ENCODE data around the gene EMD. TPM values are rescaled to one million over a fixed set of nuclear protein-coding genes. Genes with fewer than 3 reads are reported as not detected.
"Not testable (repeated sequence)": the region's sequence is repeated elsewhere in the genome, so short reads cannot be mapped to it uniquely, and the experiment has no call there.

EMD gene
- 9.0 and 15.1 TPM in 2 replicates for total RNA-seq (2014; rRNA removed; shearing (Covaris generic))

DNA sequence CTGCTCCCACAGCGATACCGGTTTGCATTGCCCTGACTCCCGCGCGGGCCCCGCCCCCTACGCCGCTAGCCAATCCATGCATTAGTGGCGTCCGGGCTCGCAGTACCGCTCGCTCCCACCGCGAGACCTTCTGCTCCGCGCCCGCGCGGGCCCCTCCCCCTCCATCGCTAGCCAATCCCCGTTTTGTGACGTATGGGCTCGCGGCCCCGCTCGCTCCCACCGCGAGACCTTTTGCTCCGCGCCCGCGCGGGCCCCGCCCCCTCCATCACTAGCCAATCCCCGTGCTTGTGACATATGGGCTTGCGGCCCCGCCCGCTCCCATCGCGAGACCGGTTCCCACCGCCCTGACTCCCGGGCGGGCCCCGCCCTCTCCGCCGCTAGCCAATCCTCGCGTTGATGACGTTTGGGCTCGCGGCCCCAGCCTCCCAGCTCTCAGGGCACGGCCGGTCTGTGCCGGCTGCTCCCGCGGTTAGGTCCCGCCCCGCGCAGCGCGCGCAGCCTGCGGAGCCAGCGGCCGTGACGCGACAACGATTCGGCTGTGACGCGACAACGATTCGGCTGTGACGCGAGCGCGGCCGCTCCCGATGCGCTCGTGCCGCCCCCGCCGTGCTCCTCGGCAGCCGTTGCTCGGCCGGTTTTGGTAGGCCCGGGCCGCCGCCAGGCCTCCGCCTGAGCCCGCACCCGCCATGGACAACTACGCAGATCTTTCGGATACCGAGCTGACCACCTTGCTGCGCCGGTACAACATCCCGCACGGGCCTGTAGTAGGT, at the start of gene EMD:
TSS of gene EMD (plus strand) at position 497 of the 770 bp plus-strand sequence. CDS start at position 687, 190 bp downstream.
- DNase-seq (ENCODE audit: low read depth) = peak; percentile 97

DNA sequence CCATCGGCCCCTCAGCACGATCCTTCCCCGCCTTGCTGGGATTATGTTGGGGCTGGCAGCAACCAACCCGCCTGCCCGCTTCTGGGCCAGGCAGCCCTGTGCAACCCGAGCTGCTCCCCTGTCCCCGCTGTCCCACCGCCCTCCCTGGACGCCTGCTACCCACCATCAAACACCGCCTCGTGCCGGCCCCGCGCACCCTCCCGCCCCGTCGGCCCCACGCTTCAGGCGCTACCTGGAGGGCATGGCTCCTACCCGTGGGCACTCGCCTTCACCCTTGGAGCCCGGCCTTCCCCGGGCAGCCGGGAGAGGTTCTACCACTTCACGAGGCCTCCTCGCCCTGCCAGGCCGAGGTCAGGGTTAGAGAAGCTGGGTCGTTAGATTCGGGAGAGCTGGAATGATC, 46.5 kb upstream of the EMD start:
- no peak for DNase-seq (ENCODE audit: low read depth)

DNA sequence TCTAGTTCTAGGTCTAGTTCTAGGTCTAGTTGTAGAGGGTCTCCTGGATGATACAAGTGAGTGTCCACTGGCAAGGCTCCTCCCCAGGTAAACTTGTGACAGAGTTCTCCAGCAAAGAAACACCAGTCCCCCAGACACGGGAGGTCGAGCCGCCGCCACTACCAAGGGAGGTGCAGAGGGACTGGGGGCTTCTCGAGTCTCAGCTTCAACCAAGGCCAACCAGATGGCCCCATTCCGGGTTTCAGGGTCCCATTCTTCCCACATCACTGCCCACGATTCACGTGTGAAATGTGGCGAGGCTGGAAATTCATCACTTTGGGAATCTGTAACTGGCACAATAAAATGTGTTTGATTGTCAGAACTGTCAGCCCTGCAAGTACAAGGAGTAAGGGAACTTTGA, 46.0 kb upstream of the EMD start:
- DNase-seq (ENCODE audit: low read depth) = no peak

DNA sequence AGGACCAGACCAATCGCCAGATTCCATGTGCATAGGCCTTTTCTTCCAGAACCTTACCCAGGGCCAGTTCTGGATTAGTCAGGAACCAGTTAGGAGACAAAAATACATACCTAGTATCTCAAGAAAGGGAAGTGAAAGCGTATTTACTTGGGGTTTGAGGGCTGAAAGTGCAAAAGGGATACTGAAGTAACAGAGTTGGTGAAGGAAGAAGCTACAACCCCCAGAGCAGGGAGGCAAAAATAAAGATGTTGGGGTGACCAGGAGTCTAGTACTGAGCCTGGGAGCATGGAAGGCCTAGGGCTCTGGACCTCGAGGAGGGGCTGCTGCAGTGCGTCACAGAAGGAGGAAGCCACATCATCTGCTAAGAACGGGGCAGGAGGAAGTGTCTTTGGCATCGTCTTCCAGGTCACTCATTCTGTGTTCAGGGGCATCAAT, 45.2 kb upstream of the EMD start:
- no peak for DNase-seq (ENCODE audit: low read depth)

DNA sequence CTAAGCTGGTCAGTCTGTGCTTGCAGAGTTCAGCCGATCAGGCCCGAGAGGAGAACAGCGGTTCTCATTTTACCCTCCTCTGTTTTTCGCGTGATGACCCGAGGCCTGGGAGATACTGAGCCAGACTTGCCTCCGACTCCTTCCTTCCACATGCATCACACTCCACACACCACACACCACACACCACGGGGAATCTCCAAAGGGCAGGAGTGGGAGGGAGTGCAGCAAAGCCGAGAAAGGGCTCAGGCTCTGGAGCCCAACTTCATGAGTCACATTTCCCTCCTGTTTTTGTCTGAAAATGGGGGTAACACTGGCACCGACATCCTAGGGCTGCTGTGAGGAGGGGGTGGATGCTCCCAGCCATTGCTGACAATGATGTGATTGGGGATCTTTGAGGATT, 44.6 kb upstream of the EMD start:
- no peak for DNase-seq (ENCODE audit: low read depth)

DNA sequence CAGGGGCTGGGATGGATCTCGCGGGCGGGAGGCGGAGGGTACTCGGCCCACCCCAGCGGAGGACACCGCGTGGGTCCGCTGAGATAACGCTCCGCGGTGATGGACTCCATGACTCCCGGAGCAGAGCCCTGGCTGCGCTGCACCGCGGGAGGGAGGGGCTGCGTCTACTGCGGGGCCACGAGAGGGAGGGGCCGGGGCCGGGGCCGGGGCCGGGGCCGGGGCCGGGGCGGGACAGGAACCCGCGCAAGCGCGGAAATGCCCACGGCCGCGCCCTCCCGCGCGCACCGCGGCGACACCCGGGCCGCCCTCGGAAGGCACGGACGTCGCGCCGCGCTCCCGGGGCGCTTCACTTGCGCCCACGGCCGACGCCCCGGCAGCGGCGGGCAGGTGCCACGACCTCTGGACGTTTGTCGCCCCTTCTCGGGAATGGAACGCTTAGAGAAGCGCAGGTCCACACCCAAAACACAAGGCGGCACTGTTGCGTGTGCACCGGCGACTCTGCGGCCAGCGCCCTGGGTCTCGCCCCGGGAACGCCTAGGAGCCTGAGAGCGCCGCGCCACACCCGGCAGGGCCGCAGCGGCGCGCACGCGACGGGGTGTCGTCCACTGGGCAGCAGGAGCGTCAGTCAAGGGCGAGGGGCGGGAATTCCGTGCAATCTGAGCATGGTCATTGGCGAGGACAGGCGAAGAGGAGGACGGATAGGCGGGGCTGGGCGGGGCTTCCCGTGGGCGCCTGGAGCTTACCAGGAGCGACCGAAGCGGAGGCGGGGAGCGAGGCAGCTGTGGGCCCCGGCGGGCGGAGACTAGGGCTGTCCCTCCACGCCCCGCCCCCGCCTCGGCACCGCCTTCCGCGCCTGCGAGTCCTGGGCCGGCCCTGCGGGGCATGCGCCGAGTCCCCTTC, 37.4 kb upstream of the EMD start:
- DNase-seq (ENCODE audit: low read depth) = not testable (repeated sequence)

DNA sequence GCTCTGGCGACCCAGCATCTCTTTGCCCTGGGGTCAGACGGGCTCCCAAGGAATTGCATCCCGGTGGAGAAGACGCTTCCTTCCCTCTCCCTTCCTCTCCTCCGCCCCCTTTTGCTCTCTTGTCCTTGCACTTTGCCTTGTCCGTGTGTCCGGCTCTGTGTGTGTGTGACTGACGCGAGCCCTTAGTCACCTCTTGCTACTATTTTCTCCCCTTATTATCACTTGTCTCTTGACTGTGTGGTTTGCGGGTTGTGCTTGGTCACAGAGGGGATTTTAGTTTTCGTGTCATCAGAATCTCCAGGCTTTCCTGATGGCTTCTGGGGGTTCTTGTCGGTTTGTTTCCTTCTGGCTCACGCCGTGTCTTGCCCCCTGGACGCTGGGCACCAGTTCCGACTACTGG, 36.0 kb upstream of the EMD start:
- not testable (repeated sequence) for DNase-seq (ENCODE audit: low read depth)

DNA sequence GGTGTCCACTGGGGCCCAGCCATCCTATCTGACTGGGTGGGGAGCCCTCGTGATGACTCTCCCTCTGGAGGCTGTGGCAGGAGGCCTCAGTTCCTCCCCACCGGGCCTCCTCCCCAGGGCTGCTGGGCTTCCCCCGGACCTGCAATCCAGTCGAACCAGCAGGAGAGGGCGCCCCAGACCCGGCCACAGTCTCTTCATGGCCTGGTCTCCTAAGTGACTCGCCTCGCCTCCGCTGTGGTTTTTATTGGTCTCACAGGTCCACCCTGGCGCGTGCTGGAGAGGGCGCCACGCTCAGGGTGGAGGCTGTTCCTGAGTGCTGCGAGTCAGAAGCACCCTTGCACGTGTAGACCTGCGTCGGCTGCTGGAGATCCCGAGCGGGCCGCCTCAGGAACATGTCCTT, 35.5 kb upstream of the EMD start:
- DNase-seq (ENCODE audit: low read depth) = not testable (repeated sequence)

DNA sequence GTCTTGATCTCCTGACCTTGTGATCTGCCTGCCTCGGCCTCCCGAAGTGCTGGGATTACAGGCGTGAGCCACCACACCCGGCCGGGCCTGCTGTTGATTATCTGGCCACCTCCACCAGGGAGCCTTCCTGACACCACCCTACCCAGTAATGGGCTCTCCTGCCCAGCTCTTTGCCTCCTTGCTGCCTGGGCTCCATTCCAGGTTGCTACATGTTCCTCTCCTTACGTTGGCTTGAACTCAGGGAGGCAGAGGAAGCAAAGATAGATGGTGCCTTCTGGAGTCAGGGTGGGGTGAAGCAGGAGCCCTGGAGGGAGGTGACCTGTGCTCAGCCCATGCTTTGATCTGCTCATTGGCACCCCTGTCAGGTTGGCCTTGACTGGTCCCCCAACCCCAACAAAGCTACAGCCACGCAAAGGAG, 31.0 kb upstream of the EMD start:
- DNase-seq (ENCODE audit: low read depth) = no peak

DNA sequence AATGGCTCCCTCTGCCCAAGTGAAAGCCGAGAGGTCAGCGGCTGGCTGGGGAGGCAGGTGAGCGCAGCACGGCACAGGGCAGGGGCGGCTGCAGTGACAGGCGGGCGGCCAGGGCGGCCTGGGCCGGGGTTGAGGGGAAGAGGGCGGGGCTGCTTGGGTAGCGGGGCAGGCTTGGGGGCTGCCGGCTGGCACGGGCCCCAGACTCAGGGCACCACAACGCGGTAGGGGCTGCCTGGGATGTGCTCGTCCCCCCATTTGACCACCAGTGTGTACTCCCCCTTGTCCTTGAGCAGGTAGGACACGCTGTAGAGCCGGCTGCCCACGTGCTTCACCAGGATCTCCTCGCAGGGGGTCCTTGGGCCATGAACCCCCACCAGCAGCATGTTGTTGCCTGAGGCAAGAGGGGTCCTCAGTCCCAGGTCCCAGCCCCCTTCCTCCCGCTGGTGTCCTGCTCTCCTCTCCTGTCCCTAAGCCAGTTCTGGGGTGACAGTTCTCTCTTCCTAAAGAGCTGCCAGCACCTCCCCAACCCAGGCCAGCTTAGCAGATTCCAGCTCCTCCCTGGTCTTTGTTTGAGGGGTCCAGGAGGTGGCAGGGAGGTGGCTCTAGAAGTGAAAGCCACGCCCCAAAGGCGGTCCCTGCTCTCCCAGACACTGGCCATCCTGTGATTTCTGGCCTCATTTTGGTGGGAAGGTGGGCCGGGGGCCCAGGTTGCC, 30.3 kb upstream of the EMD start:
- DNase-seq (ENCODE audit: low read depth) = no peak

DNA sequence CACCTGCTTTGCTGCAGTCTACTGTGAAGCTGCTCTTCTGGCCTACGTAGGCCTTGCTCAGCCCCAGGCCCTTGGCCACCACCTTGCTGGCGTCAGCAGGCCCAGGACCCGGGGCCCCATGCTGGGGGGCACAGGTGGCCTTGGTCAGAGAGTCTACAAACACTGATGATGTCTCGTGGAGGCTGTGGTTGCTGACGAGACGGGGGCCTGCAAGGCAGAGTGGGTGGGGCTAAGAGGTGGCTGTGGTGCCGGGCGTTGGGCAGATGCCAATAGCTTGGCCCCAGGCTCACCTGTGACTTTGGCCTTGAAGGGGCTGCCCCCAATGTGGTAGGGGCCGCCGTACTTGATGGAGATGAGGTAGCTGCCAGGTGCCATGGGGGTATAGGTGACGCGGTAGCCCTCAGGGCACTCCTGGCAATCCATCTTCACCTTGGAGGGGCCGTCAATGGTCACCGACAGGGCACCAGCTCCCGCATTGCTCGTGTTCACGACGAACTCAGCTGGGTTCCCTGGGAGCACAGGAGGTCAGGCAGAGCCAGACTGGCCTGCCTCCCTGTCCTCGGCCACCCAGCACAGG, 29.6 kb upstream of the EMD start:
- no peak for DNase-seq (ENCODE audit: low read depth)

DNA sequence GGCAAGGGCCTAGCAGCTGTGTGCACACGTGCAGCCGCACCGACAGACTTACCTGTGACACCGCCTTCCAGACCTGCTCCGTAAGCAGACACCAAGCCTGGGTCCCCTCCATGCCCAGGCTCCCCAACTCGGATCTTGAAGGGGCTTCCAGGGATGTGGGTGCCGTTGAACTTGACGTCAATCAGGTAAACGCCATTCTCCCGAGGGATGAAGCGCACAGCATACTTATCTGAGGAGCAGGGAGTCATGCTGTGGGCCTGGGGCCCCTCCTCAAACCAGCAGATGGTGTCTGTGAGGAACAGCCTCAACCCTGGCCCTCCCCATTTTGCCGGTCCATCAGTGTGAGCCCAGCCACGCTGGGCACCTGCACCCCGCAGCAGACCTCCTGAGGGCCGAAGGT, 29.1 kb upstream of the EMD start:
- no peak for DNase-seq (ENCODE audit: low read depth)

DNA sequence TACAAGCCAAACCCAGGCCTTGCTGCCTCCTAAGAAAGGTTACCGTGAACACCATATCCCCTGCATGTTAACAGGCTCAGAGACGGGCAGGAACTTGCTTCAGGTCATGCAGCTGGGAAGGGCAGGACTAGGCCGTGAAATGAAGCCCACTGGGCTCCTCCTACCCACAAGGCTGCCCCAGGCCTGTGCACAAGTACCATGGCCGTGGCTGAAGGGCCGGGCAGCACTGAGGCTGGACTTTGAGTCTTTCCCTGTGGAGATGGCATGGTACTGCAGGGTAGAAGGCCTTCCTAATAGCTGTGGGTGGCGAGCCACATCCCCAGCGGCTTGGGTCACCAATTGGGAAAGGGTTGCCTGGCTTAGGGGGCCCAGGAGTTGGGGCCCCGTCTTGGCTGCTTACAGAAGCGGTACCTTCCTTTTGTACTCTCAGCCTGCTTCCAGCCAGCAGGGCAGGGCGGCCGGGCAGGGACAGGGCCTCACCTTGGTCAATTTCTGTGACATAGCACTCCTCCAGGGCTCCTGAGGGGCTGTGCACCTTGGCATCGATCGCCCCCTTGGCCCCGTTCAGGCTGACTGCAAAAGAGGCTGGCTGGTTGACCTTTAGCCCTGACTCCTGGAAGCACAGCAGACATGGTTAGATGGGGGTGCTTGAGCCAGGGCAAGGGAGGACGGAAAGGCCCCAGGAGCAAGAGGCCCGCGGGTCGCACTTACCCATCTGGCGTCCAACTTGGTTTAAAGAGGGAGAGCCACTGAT, 28.5 kb upstream of the EMD start:
- DNase-seq (ENCODE audit: low read depth) = no peak

DNA sequence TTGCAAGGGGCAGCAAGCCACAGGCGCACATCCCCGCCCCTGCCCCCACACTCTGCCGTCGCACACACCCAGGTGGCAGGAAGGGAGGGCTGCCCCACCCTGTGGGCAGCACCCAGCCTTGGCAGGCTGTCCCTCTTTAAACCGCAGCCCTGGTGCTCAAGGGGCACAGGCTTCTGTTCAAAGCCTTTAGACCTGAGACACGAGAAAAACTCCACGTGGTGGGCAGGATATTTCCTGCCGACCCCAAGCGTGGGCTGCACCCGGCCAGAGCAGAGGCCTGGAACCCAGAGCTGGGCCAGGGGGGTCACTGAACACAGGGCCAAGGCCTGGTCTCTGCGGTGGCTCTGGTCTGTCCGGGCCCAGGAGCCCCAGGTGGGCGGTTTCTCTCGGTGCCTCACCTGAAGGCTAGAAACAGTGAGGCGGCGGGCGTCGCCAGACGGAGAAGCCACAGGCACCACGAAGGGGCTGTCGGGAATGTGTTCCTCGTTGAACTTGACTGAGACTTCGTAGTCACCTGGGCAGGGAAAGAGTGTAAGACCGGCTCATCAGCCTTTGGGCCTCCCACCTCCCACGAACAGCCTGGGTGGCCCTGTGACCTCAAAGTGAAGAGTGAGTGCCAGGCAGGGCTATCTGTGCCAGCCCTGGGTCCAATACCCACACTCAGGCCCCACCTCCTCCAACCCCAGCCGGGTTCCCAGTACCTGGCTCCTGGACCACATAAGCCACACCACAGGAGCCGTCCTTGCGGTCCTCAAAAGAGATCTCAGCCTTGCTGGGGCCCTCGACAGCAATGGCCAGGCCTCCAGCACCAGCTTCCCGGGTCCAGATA, 27.7 kb upstream of the EMD start:
- no peak for DNase-seq (ENCODE audit: low read depth)

DNA sequence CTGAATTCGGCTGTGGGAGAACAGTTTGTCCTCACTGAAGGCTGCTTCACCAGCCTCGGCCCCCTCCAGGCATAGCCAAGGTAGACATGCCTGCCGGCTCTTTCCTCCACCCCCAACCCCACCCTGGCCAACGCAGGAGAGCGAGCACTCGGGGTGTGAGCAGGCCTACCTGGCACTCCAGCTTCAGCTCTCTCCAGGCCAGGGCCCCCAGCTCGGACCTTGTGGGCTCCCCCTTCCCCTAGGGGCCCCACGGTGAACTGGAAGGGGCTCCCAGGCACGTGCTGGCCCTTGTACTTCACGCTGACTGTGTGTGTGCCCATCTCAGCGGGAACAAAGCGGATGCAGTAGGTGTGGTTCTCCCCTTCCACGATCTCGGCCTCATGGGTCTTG, 27.1 kb upstream of the EMD start:
- no peak for DNase-seq (ENCODE audit: low read depth)

DNA sequence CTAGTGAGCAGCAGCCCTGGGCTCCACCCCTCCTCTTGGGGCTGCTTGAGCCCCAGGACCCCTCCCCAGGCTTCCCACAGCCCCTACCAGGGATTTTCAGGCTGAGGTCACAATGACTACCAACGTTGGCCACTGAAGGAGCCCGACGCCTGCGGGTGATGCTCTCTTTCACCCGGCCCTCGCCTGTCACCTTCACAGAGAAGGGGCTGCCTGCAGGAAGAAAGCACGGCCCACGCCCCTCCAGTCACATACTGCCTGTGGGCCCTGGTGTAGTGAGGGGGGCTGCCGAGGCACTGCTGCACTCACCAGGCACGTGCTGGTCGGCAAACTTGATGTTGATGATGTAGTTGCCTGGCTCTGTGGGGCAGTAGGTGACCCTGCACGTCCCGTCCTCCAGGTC, 26.6 kb upstream of the EMD start:
- no peak for DNase-seq (ENCODE audit: low read depth)

DNA sequence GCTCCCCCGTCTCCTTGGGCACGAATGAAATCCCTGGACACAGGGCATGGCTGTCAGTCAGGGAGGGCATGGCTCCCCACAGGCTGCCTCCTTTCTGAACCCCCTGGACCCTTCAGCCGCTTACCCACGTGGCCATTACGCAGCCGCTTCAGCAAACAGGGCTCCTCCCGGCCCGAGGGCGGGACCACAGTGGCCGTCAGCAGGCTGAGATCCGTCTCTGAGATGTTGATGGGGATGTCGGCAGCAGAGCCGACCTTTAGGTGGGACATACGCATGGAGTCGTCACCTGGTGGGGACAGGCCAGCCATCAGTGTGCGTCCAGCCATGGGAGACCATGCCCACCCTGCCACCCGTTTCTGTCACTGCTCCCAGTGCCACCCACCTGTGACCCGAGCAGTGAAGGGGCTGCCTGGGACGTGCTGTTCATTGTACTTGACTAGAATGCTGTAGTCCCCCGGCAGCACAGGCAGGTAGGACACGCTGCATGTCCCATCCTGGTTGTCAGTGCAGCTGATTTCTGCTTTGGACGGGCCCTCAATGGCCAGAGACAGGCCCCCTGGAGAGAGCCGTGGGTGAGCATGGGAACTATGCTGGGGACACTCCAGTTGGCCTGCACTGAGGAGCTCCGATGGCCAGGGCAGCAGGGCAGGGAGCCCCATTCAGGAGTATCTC, 25.8 kb upstream of the EMD start:
- no peak for DNase-seq (ENCODE audit: low read depth)

DNA sequence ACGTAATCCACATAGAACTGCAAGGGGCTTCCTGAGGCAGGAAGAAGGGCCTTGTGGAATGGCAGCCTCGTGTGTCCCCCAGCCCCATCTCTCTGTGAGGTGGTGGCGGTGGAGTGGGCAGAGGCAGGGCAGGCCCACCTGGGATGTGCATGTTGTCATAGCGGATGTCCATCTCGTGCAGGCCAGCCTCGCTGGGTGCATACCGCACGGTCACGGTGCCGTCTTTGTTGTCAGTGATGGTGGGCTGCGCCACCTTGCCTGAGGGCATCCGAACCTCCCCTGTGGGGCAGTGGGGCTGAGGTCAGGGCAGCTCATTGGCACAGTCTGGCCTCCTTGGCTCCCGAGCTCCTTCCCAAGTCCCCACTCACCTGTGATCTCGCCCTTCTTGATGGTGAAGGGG, 25.1 kb upstream of the EMD start:
- no peak for DNase-seq (ENCODE audit: low read depth)

DNA sequence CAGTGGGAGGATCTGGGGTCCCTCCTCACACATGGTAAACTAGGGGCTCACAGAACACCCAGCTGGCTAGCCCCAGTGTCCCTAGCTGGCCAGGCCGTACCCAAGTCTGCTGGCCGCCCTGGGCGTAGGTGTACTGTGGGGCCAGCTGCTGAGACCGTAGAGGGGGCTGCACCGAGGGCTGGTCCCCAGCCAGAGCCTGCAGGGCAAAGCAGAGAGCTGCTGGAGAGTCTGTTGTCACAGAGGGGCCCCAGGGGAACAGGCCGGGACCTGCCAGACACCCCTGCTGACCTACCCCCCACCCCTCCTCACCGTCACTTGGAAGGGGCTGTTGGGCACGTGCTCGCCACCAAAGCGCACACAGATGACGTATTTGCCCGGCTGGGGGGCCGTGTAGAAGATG, 24.6 kb upstream of the EMD start:
- peak; percentile 1 for DNase-seq (ENCODE audit: low read depth)
